ENCODE results near the gene RDH8. TPM values are rescaled to one million over a fixed set of nuclear protein-coding genes. Genes with fewer than 3 reads are reported as not detected.

RDH8 gene
- total RNA-seq, 4 donors from 2014 or later: not detected

- H3K9me3 ChIP-seq: peaks cover 0 to 62% (median 55%) of the 10 kb centered on the region in 4 donors
- H3K36me3 ChIP-seq: no peaks in the 10 kb centered on the region
These were observed 31.1 kb downstream of the RDH8 start for GRCh38 chr19:10044390-10044789.

GRCh38 chr19:10045371-10045770 is 32.1 kb downstream of the RDH8 start:
- TF ChIP-seq POLR2AphosphoS5 (IDR thresholded peaks at IDR 0.05): no peak
- no peak for TF ChIP-seq POLR2A (IDR thresholded peaks at IDR 0.05; ENCODE audit: low read depth)
- TF ChIP-seq EP300 (IDR thresholded peaks at IDR 0.05): no peak
- TF ChIP-seq CTCF (IDR thresholded peaks at IDR 0.05): no peak
- no peak for DNase-seq (ENCODE audit: extremely low spot score)
- Histone ChIP-seq H3K9me3 (peaks cover 0 to 61% (median 55%) of the 10 kb centered on the region in 4 donors), H3K4me1 (no peaks in the 10 kb centered on the region), H3K27me3 (peaks cover 0 to 50% (median 0%) of the 10 kb centered on the region in 4 donors), H3K4me3 (no peak overlapping the region), H3K27ac (replicated peaks in 1 of 4) (no peak overlapping the region), H3K36me3 (no peaks in the 10 kb centered on the region)
- intact Hi-C loops (cut with DNase I): no loop called here
- WGBS: 67% methylated on average over 1 of the region's 1 CpG

More at GRCh38 chr19:10044390-10044789, 31.1 kb downstream of the RDH8 start:
- Histone ChIP-seq H3K4me1 (no peaks in the 10 kb centered on the region), H3K27ac (replicated peaks in 1 of 4) (no peak overlapping the region), H3K4me3 (no peak overlapping the region), H3K27me3 (peaks cover 0 to 60% (median 0%) of the 10 kb centered on the region in 4 donors)
- no peak for TF ChIP-seq EP300 (IDR thresholded peaks at IDR 0.05)
- TF ChIP-seq POLR2A (IDR thresholded peaks at IDR 0.05; ENCODE audit: low read depth): no peak
- TF ChIP-seq POLR2AphosphoS5 (IDR thresholded peaks at IDR 0.05): no peak
- TF ChIP-seq CTCF (IDR thresholded peaks at IDR 0.05): no peak
- intact Hi-C loops (cut with DNase I): no loop called here
- WGBS: 88% methylated on average over 1 of the region's 1 CpG
- DNase-seq (ENCODE audit: extremely low spot score): no peak

- no peak for TF ChIP-seq EP300 (IDR thresholded peaks at IDR 0.05)
- no peak for TF ChIP-seq POLR2A (IDR thresholded peaks at IDR 0.05; ENCODE audit: low read depth)
- TF ChIP-seq POLR2AphosphoS5 (IDR thresholded peaks at IDR 0.05): no peak
- no peak for TF ChIP-seq CTCF (IDR thresholded peaks at IDR 0.05)
- DNase-seq (ENCODE audit: extremely low spot score): no peak
- Histone ChIP-seq H3K9me3 (peaks cover 0 to 19% (median 16%) of the 10 kb centered on the region in 4 donors), H3K4me3 (no peak overlapping the region), H3K36me3 (no peaks in the 10 kb centered on the region), H3K4me1 (no peaks in the 10 kb centered on the region), H3K27me3 (peaks cover 0 to 50% (median 0%) of the 10 kb centered on the region in 4 donors), H3K27ac (replicated peaks in 1 of 4) (no peak overlapping the region)
- intact Hi-C loops (cut with DNase I): no loop called here
- 40% methylated on average over 2 of the region's 2 CpGs for WGBS
These were observed 36.3 kb downstream of the RDH8 start for GRCh38 chr19:10049626-10050025.

GRCh38 chr19:10052602-10053360 is 39.5 kb downstream of the RDH8 start:
- peaks cover 0 to 36% (median 0%) of the 10 kb centered on the region in 4 donors for H3K27me3 ChIP-seq
- intact Hi-C loops (cut with DNase I): no loop called here
- no peaks in the 10 kb centered on the region for H3K9me3 ChIP-seq
- no peak for DNase-seq (ENCODE audit: extremely low spot score)
- H3K4me3 ChIP-seq: no peak overlapping the region
- H3K27ac ChIP-seq (replicated peaks in 1 of 4): no peak overlapping the region
- WGBS: 83% methylated on average over 14 of the region's 21 CpGs
- H3K4me1 ChIP-seq: no peaks in the 10 kb centered on the region
- H3K36me3 ChIP-seq: no peaks in the 10 kb centered on the region
- TF ChIP-seq CTCF (IDR thresholded peaks at IDR 0.05) (no peak), POLR2AphosphoS5 (IDR thresholded peaks at IDR 0.05) (no peak), POLR2A (IDR thresholded peaks at IDR 0.05; ENCODE audit: low read depth) (no peak), EP300 (IDR thresholded peaks at IDR 0.05) (no peak)
